Stimulated activated CD8-positive, alpha-beta memory T cell treated with anti-CD3 and anti-CD28 coated beads, Interleukin-4, amount 100 ng/mL, for 24 hours (primary cell): ENCODE data around the gene TRIM43B.
"Not testable (repeated sequence)": the region's sequence is repeated elsewhere in the genome, so short reads cannot be mapped to it uniquely, and the experiment has no call there.

ENCODE experiments used
- DNase-seq: peaks from one replicate; pipeline ENCODE4 v3.0.0-alpha.2; 2020; ENCODE audit warnings: low read depth

Gene TRIM43B

GRCh38 chr2:95433973-95434372 lies 50.6 kb downstream of the TRIM43B start:
- not testable (repeated sequence) for DNase-seq

DNA sequence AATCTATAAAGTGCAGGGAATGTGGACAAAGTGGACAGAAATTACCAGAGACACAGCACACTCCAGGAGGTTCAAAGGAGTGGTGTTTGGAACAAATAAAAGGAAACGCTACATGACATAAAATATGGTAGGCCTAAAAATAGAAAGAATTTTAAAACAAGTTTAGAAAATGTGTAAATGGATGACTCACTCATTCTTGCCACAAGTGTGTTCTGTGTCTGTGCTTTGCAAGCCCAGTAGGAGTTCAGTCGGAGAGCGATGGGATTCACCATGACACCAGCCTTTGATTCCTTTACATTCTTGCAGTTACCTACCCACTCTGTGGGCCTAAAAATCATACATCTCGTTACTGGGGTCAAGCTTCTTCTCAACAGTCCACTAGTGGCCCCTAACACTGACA lies 51.2 kb downstream of the TRIM43B start:
- not testable (repeated sequence) for DNase-seq

GRCh38 chr2:95429748-95430467 lies 54.6 kb downstream of the TRIM43B start:
- not testable (repeated sequence) for DNase-seq

GRCh38 chr2:95427196-95427867 lies 57.2 kb downstream of the TRIM43B start:
- not testable (repeated sequence) for DNase-seq
